ENCODE results near the gene LRRC25. TPM values are rescaled to one million over a fixed set of nuclear protein-coding genes. Genes with fewer than 3 reads are reported as not detected.

Gene LRRC25
- total and polyA plus RNA-seq, 2 donors (not counting 3 experiments of a cell fraction or from before 2014, with no cell fraction given) = not detected

- peaks cover 9% of the 10 kb centered on the region for H3K4me1 ChIP-seq (ENCODE audit: control insufficient read depth, extremely low read depth, insufficient read depth, low read length)
- H3K9ac ChIP-seq (replicated peaks; ENCODE audit: extremely low read depth, insufficient read depth, low read length) = no peak overlapping the region
- H3K9me1 ChIP-seq (replicated peaks; ENCODE audit: control insufficient read depth, extremely low read depth, insufficient read depth, low read length) = no peaks in the 10 kb centered on the region
- TF ChIP-seq MAX (IDR thresholded peaks at IDR 0.05; ENCODE audit: insufficient read depth, insufficient read length) (no peak), CTCF (IDR thresholded peaks at IDR 0.05; ENCODE audit: extremely low read depth in 1 of 2, insufficient read depth in 1 of 2, low read depth in 1 of 2, low read length in 2 of 2) (no peak), POLR2A (IDR thresholded peaks at IDR 0.05; ENCODE audit: low read depth, low read length) (no peak)
- no peak for FAIRE-seq
- no peak overlapping the region for H3K27ac ChIP-seq (ENCODE audit: insufficient read depth, low read depth, low read length)
- H3K79me2 ChIP-seq (ENCODE audit: control insufficient read depth, insufficient read depth, low read length) = peaks cover 42% of the 10 kb centered on the region
- CTCF ChIA-PET = interaction anchor here (1.5 to 2.1 kb wide), 2 partner anchors 9 to 13 kb away, joined by 10 to 13 read pairs; partner anchors contain the start of gene SSBP4
- H3K9me3 ChIP-seq (replicated peaks; ENCODE audit: control insufficient read depth, insufficient read depth, low read length) = no peaks in the 10 kb centered on the region
- H3K4me2 ChIP-seq (ENCODE audit: insufficient read depth, low read length) = no peak overlapping the region
- no peak overlapping the region for H3K4me3 ChIP-seq (replicated peaks in 1 of 3; ENCODE audit: insufficient read depth in 1 of 3, low read depth in 1 of 3, low read length in 3 of 3)
- dilution Hi-C loops (cut with MboI; ENCODE audit: extremely low pct_ligation_motif_present, low sequenced_read_pairs) (no loop called here), intact Hi-C loops (cut with micrococcal nuclease) (no loop called here)
- no peak for DNase-seq (ENCODE audit: low read depth, low spot score)
- no peak overlapping the region for H2AFZ ChIP-seq (ENCODE audit: low read depth, low read length)
- H3K27me3 ChIP-seq (ENCODE audit: control insufficient read depth in 2 of 2, insufficient read depth in 2 of 2, low read length in 2 of 2) = no peaks in the 10 kb centered on the region
- H3K36me3 ChIP-seq (ENCODE audit: control insufficient read depth in 2 of 2, extremely low read depth in 1 of 2, insufficient read depth in 2 of 2, low read length in 2 of 2) = peaks cover 0 to 2% of the 10 kb centered on the region in 2 experiments
- POLR2A ChIA-PET = no interaction called here
- BruUV-seq (replicated peaks) = no TSS peak
- no peaks in the 10 kb centered on the region for H4K20me1 ChIP-seq (replicated peaks; ENCODE audit: control insufficient read depth, extremely low read depth, insufficient read depth, low read length)
Observed at GRCh38 chr19:18427743-18428113, 30.3 kb upstream of the LRRC25 start.

- DNase-seq (ENCODE audit: low read depth, low spot score) = no peak
- H3K27me3 ChIP-seq (ENCODE audit: control insufficient read depth in 2 of 2, insufficient read depth in 2 of 2, low read length in 2 of 2) = no peaks in the 10 kb centered on the region
- H3K4me3 ChIP-seq (replicated peaks in 1 of 3; ENCODE audit: insufficient read depth in 1 of 3, low read depth in 1 of 3, low read length in 3 of 3) = no peak overlapping the region
- BruUV-seq (replicated peaks) = no TSS peak
- ChIA-PET CTCF (interaction anchor here (2.1 kb wide), 1 partner anchor 12 kb away, joined by 10 read pairs; no protein-coding TSS in a partner anchor), POLR2A (no interaction called here)
- no peak for FAIRE-seq
- intact Hi-C loops (cut with micrococcal nuclease) (no loop called here), dilution Hi-C loops (cut with MboI; ENCODE audit: extremely low pct_ligation_motif_present, low sequenced_read_pairs) (no loop called here)
- no peak for TF ChIP-seq JUN (IDR thresholded peaks at IDR 0.05; ENCODE audit: borderline replicate concordance, insufficient read depth, insufficient read length, low read depth)
- TF ChIP-seq GATA2 (IDR thresholded peaks at IDR 0.05; ENCODE audit: insufficient read depth, insufficient read length, low read depth, low read length) = no peak
- TF ChIP-seq FOS (IDR thresholded peaks at IDR 0.05; ENCODE audit: borderline replicate concordance, insufficient read depth, low read length) = no peak
- no peak for TF ChIP-seq POLR2AphosphoS5 (IDR thresholded peaks at IDR 0.05; ENCODE audit: insufficient read depth, low read depth, low read length)
- no peak for TF ChIP-seq CTCF (IDR thresholded peaks at IDR 0.05; ENCODE audit: extremely low read depth in 1 of 2, insufficient read depth in 1 of 2, low read depth in 1 of 2, low read length in 2 of 2)
- TF ChIP-seq POLR2A (IDR thresholded peaks at IDR 0.05; ENCODE audit: low read depth, low read length) = no peak
- TF ChIP-seq MYC (IDR thresholded peaks at IDR 0.05; ENCODE audit: low read depth, low read length) = no peak
- TF ChIP-seq MAX (IDR thresholded peaks at IDR 0.05; ENCODE audit: insufficient read depth, insufficient read length) = no peak
- no peak for TF ChIP-seq EZH2 (IDR thresholded peaks at IDR 0.05; ENCODE audit: borderline replicate concordance, low read depth, low read length, severe bottlenecking)
- no peaks in the 10 kb centered on the region for H4K20me1 ChIP-seq (replicated peaks; ENCODE audit: control insufficient read depth, extremely low read depth, insufficient read depth, low read length)
- H3K4me2 ChIP-seq (ENCODE audit: insufficient read depth, low read length) = no peak overlapping the region
- H3K9me3 ChIP-seq (replicated peaks; ENCODE audit: control insufficient read depth, insufficient read depth, low read length) = no peaks in the 10 kb centered on the region
- peaks cover 12% of the 10 kb centered on the region for H3K4me1 ChIP-seq (ENCODE audit: control insufficient read depth, extremely low read depth, insufficient read depth, low read length)
- H3K9ac ChIP-seq (replicated peaks; ENCODE audit: extremely low read depth, insufficient read depth, low read length) = no peak overlapping the region
- peaks cover 0 to 2% of the 10 kb centered on the region in 2 experiments for H3K36me3 ChIP-seq (ENCODE audit: control insufficient read depth in 2 of 2, extremely low read depth in 1 of 2, insufficient read depth in 2 of 2, low read length in 2 of 2)
- no peaks in the 10 kb centered on the region for H3K9me1 ChIP-seq (replicated peaks; ENCODE audit: control insufficient read depth, extremely low read depth, insufficient read depth, low read length)
- no peak overlapping the region for H3K27ac ChIP-seq (ENCODE audit: insufficient read depth, low read depth, low read length)
- H3K79me2 ChIP-seq (ENCODE audit: control insufficient read depth, insufficient read depth, low read length) = peaks cover 47% of the 10 kb centered on the region
- H2AFZ ChIP-seq (ENCODE audit: low read depth, low read length) = no peak overlapping the region
Observed at GRCh38 chr19:18427080-18427742, 29.8 kb upstream of the LRRC25 start.

All from endothelial cell of umbilical vein (primary cell).